Thoracic aorta (tissue), 2 donors: ENCODE results near the gene GALNT6. TPM values are rescaled to one million over a fixed set of nuclear protein-coding genes. Genes with fewer than 3 reads are reported as not detected.
"Not testable (repeated sequence)": the region's sequence is repeated elsewhere in the genome, so short reads cannot be mapped to it uniquely, and the experiment has no call there.

Source experiments
- ATAC-seq: fragments of 150-250 bp; one replicate; pipeline ENCODE4 v1.8.0; 2017; ENCODE audit warnings: low read depth; ENCODE audit not compliant: insufficient number of reproducible peaks, low FRiP score
- DNase-seq: peaks from one replicate; pipeline ENCODE4 v3.0.0-alpha.2; 2020; ENCODE audit warnings: low spot score
- H3K27ac ChIP-seq, 2 donors: fragments of 200-600 bp; sonication (generic); 1 replicate in 1 of 2; 2 replicates in 1 of 2; pipeline ENCODE4 v1.5.1; 2016; ENCODE audit warnings: mild to moderate bottlenecking in 2 of 2, moderate library complexity in 2 of 2
- H3K27me3 ChIP-seq: fragments of 200-600 bp; sonication (generic); replicated peaks from 2 replicates; pipeline ENCODE4 v1.6.0; 2016; ENCODE audit warnings: mild to moderate bottlenecking; ENCODE audit not compliant: insufficient read depth
- H3K36me3 ChIP-seq: fragments of 200-600 bp; sonication (generic); one replicate; pipeline ENCODE4 v1.5.1; 2016
- H3K4me1 ChIP-seq, 2 donors: fragments of 200-600 bp; sonication (generic); 1 replicate in 1 of 2; 2 replicates in 1 of 2; pipeline versions ENCODE4 v1.5.1 to v1.6.0; 2016; ENCODE audit warnings: low read depth in 2 of 2, mild to moderate bottlenecking in 1 of 2; ENCODE audit not compliant: control insufficient read depth in 1 of 2
- H3K4me3 ChIP-seq: fragments of 200-600 bp; sonication (generic); 2 replicates; pipeline ENCODE4 v1.5.1; 2016; ENCODE audit warnings: mild to moderate bottlenecking
- H3K9me3 ChIP-seq: fragments of 200-600 bp; sonication (generic); 2 replicates; pipeline ENCODE4 v1.5.1; 2016
- CTCF ChIP-seq: fragments of 200-600 bp; sonication (generic); IDR thresholded peaks from one replicate; pipeline ENCODE4 v1.5.1; 2019; ENCODE audit warnings: antibody characterized with exemption
- total RNA-seq, 2 donors: library from RNA; depleted of rRNA; stranded (reverse); fragments of >200 nt; gene quantifications; one replicate each; pipeline versions ENCODE4 v1.1.0 to v1.2.3, GENCODE V29; 2016

Gene GALNT6
- total RNA-seq, 2 donors from 2014 or later, result 9.9 to 11.5 TPM

GRCh38 chr12:51318846-51319599, 72.2 kb downstream of the GALNT6 start:
- ATAC-seq, result no peak
- H3K27me3 ChIP-seq, result no peaks in the 10 kb centered on the region
- DNase-seq, result no peak
- H3K27ac ChIP-seq, result no peak overlapping the region
- no peaks in the 10 kb centered on the region for H3K9me3 ChIP-seq
- TF ChIP-seq CTCF, result no peak
- no peak overlapping the region for H3K4me3 ChIP-seq
- H3K36me3 ChIP-seq, result no peaks in the 10 kb centered on the region
- H3K4me1 ChIP-seq, result no peaks in the 10 kb centered on the region

GRCh38 chr12:51318057-51318806, 73.0 kb downstream of the GALNT6 start:
- not testable (repeated sequence) for H3K36me3 ChIP-seq, ATAC-seq, H3K27ac ChIP-seq, H3K4me1 ChIP-seq, DNase-seq, H3K4me3 ChIP-seq, H3K9me3 ChIP-seq, H3K27me3 ChIP-seq

- H3K27ac ChIP-seq, result no peak overlapping the region
- no peaks in the 10 kb centered on the region for H3K27me3 ChIP-seq
- no peak for ATAC-seq
- H3K4me3 ChIP-seq, result no peak overlapping the region
- H3K9me3 ChIP-seq, result no peaks in the 10 kb centered on the region
- no peaks in the 10 kb centered on the region for H3K4me1 ChIP-seq
- TF ChIP-seq CTCF, result no peak
- no peak for DNase-seq
- no peaks in the 10 kb centered on the region for H3K36me3 ChIP-seq
Measured at GRCh38 chr12:51311389-51311788, 79.8 kb downstream of the GALNT6 start.

- H3K9me3 ChIP-seq, result no peaks in the 10 kb centered on the region
- H3K4me1 ChIP-seq, result no peaks in the 10 kb centered on the region
- no peaks in the 10 kb centered on the region for H3K27me3 ChIP-seq
- no peaks in the 10 kb centered on the region for H3K36me3 ChIP-seq
- ATAC-seq, result no peak
- H3K27ac ChIP-seq, result no peak overlapping the region
- H3K4me3 ChIP-seq, result no peak overlapping the region
- DNase-seq, result no peak
- TF ChIP-seq CTCF, result no peak
Measured at GRCh38 chr12:51307655-51308593, 83.3 kb downstream of the GALNT6 start.

GRCh38 chr12:51306507-51306906, 84.7 kb downstream of the GALNT6 start:
- Histone ChIP-seq H3K27me3 (no peaks in the 10 kb centered on the region), H3K4me1 (no peaks in the 10 kb centered on the region), H3K9me3 (no peaks in the 10 kb centered on the region), H3K36me3 (no peaks in the 10 kb centered on the region), H3K27ac (no peak overlapping the region), H3K4me3 (no peak overlapping the region)
- ATAC-seq, result no peak
- TF ChIP-seq CTCF, result no peak
- no peak for DNase-seq

Other genes starting within 250 kb of the GALNT6 start
- gene TFCP2, start 218.3 kb downstream of the GALNT6 start, total RNA-seq, result 10 to 100 TPM; 10.6 to 18.1 TPM
- 10 to 100 TPM; 14.5 to 17.1 TPM for gene POU6F1, start 173.3 kb downstream of the GALNT6 start, total RNA-seq
- 100 to 1,000 TPM; 208 to 344 TPM for gene DAZAP2, start 152.6 kb downstream of the GALNT6 start, total RNA-seq
- gene SMAGP, start 121.0 kb downstream of the GALNT6 start, total RNA-seq, result 1 to 10 TPM; 7.6 to 7.8 TPM
- 10 to 100 TPM in 1 of 2 donors, 1 to 10 TPM in 1; 4.6 to 11.9 TPM for gene BIN2, start 67.2 kb downstream of the GALNT6 start, total RNA-seq
- not detected for gene CELA1, start 44.7 kb downstream of the GALNT6 start, total RNA-seq
- 1 to 10 TPM; 2.8 to 7.1 TPM for gene SLC4A8, start 33.4 kb upstream of the GALNT6 start, total RNA-seq
- under 1 TPM in 1 of 2 donors, not detected in 1; 0.54 TPM for gene SCN8A, start 199.8 kb upstream of the GALNT6 start, total RNA-seq